ENCODE measurements around the gene ALOXE3. TPM values are rescaled to one million over a fixed set of nuclear protein-coding genes. Genes with fewer than 3 reads are reported as not detected.

The ALOXE3 gene
- polyA plus RNA-seq, 3 donors, result not detected

- peak overlapping the region; percentile 63 for H3K4me2 ChIP-seq (replicated peaks; ENCODE audit: extremely low read depth, low read length, poor library complexity, severe bottlenecking)
- Mint-ChIP-seq H3K27ac (peak overlapping the region; percentile 95 to 99 (median 96)), H3K9me3 (peaks cover 0 to 15% (median 7%) of the 10 kb centered on the region in 7 donors), H3K4me1 (peaks cover 85% of the 10 kb centered on the region), H3K36me3 (peaks cover 6 to 15% of the 10 kb centered on the region in 2 donors), H3K27me3 (ENCODE audit: low read depth in 3 of 3) (peaks cover 30 to 40% (median 38%) of the 10 kb centered on the region in 3 donors), H3K4me3 (peak overlapping the region in 1 of 2 donors; percentile 72)
- H3K79me2 ChIP-seq (ENCODE audit: insufficient read depth, low read length), result no peaks in the 10 kb centered on the region
- H3K9ac ChIP-seq (ENCODE audit: insufficient read depth, low read length, poor library complexity, severe bottlenecking), result no peak overlapping the region
- H3K27ac ChIP-seq (ENCODE audit: low read depth in 1 of 2, low read length in 2 of 2), result peak overlapping the region; percentile 69 to 71
- peaks cover 5 to 34% of the 10 kb centered on the region in 2 donors for H3K27me3 ChIP-seq (ENCODE audit: control insufficient read depth in 2 of 2, insufficient read depth in 2 of 2, low read length in 2 of 2)
- no peak for DNase-seq
- H3K36me3 ChIP-seq (replicated peaks in 1 of 2; ENCODE audit: control insufficient read depth in 1 of 2, insufficient read depth in 2 of 2, low read length in 2 of 2), result no peaks in the 10 kb centered on the region
- no peak for TF ChIP-seq CTCF (IDR thresholded peaks at IDR 0.05)
- peaks cover 76 to 78% of the 10 kb centered on the region in 2 donors for H3K4me1 ChIP-seq (ENCODE audit: control insufficient read depth in 1 of 2, insufficient read depth in 2 of 2, low read length in 2 of 2)
- no peaks in the 10 kb centered on the region for H4K20me1 ChIP-seq (ENCODE audit: insufficient read depth, low read length)
- 83% methylated on average over 2 of the region's 3 CpGs for WGBS (ENCODE audit: insufficient coverage)
- peak overlapping the region in 1 of 3 experiments; percentile 51 for H3K4me3 ChIP-seq (replicated peaks in 1 of 3; ENCODE audit: low read depth in 2 of 3, low read length in 3 of 3)
- H3K9me3 ChIP-seq (replicated peaks in 1 of 2; ENCODE audit: control insufficient read depth in 1 of 2, insufficient read depth in 1 of 2, low read length in 2 of 2), result peaks cover 0 to 6% of the 10 kb centered on the region in 2 donors
- peak overlapping the region; percentile 69 for H2AFZ ChIP-seq (ENCODE audit: insufficient read depth, low read depth, low read length, poor library complexity, severe bottlenecking)
- intact Hi-C loops (cut with micrococcal nuclease), result loop anchor here in 1 of 2 donors (5.0 kb wide), 1 partner anchor 33 kb away; no protein-coding TSS in a partner anchor
Observed at GRCh38 chr17:8069587-8069860, 48.8 kb downstream of the ALOXE3 start.

- no peak for TF ChIP-seq CTCF (IDR thresholded peaks at IDR 0.05)
- Histone ChIP-seq H2AFZ (ENCODE audit: insufficient read depth, low read depth, low read length, poor library complexity, severe bottlenecking) (peak overlapping the region; percentile 69), H3K27me3 (ENCODE audit: control insufficient read depth in 2 of 2, insufficient read depth in 2 of 2, low read length in 2 of 2) (peaks cover 3 to 31% of the 10 kb centered on the region in 2 donors), H3K27ac (ENCODE audit: low read depth in 1 of 2, low read length in 2 of 2) (peak overlapping the region; percentile 69 to 71), H3K79me2 (ENCODE audit: insufficient read depth, low read length) (no peaks in the 10 kb centered on the region), H3K4me2 (replicated peaks; ENCODE audit: extremely low read depth, low read length, poor library complexity, severe bottlenecking) (peak overlapping the region; percentile 63), H3K36me3 (replicated peaks in 1 of 2; ENCODE audit: control insufficient read depth in 1 of 2, insufficient read depth in 2 of 2, low read length in 2 of 2) (no peaks in the 10 kb centered on the region), H3K4me3 (replicated peaks in 1 of 3; ENCODE audit: low read depth in 2 of 3, low read length in 3 of 3) (peak overlapping the region in 1 of 3 experiments; percentile 51), H3K9ac (ENCODE audit: insufficient read depth, low read length, poor library complexity, severe bottlenecking) (no peak overlapping the region), H4K20me1 (ENCODE audit: insufficient read depth, low read length) (no peaks in the 10 kb centered on the region), H3K9me3 (replicated peaks in 1 of 2; ENCODE audit: control insufficient read depth in 1 of 2, insufficient read depth in 1 of 2, low read length in 2 of 2) (peaks cover 0 to 6% of the 10 kb centered on the region in 2 donors), H3K4me1 (ENCODE audit: control insufficient read depth in 1 of 2, insufficient read depth in 2 of 2, low read length in 2 of 2) (peaks cover 78 to 79% of the 10 kb centered on the region in 2 donors)
- intact Hi-C loops (cut with micrococcal nuclease), result loop anchor here in 1 of 2 donors (5.0 kb wide), 1 partner anchor 33 kb away; no protein-coding TSS in a partner anchor
- peaks cover 6 to 15% of the 10 kb centered on the region in 2 donors for H3K36me3 Mint-ChIP-seq
- peaks cover 83% of the 10 kb centered on the region for H3K4me1 Mint-ChIP-seq
- H3K27me3 Mint-ChIP-seq (ENCODE audit: low read depth in 3 of 3), result peaks cover 27 to 39% (median 36%) of the 10 kb centered on the region in 3 donors
- peak overlapping the region; percentile 95 to 99 (median 96) for H3K27ac Mint-ChIP-seq
- peak overlapping the region; percentile 58 to 72 for H3K4me3 Mint-ChIP-seq
- WGBS (ENCODE audit: insufficient coverage), result 0% methylated on average over 2 of the region's 9 CpGs
- peak; percentile 90 to 93 (median 93) for DNase-seq
- H3K9me3 Mint-ChIP-seq, result peaks cover 0 to 15% (median 7%) of the 10 kb centered on the region in 7 donors
Observed at GRCh38 chr17:8068736-8069586, 49.4 kb downstream of the ALOXE3 start.
